Activated T-helper 1 cell treated with anti-CD3 and anti-CD28 coated beads, Interleukin-12 subunit alpha, Interleukin-12 subunit beta, Interleukin-2, Interleukin-4 antibody, amounts not matched to agents 30 ng/mL and 10 ng/mL and 1 ng/mL, durations not matched to agents 14 hours and 24 hours and 36 hours (primary cell): ENCODE results near the gene TRPC6. TPM values are rescaled to one million over a fixed set of nuclear protein-coding genes. Genes with fewer than 3 reads are reported as not detected.
"Not testable (repeated sequence)": the region's sequence is repeated elsewhere in the genome, so short reads cannot be mapped to it uniquely, and the experiment has no call there.

ENCODE experiments used
- DNase-seq: peaks from one replicate; pipeline ENCODE4 v3.0.0; 2021; ENCODE audit warnings: low spot score
- H3K27ac Mint-ChIP-seq: one replicate; pipeline ENCODE4 v1.8.0; 2021; ENCODE audit warnings: mild to moderate bottlenecking, mixed read lengths
- H3K27me3 Mint-ChIP-seq: one replicate; pipeline ENCODE4 v1.8.0; 2022; ENCODE audit warnings: mild to moderate bottlenecking, moderate library complexity, mixed read lengths; ENCODE audit not compliant: insufficient read depth
- H3K36me3 Mint-ChIP-seq: one replicate; pipeline ENCODE4 v1.8.0; 2021; ENCODE audit warnings: low read depth, mixed read lengths
- H3K4me1 Mint-ChIP-seq: one replicate; pipeline ENCODE4 v1.8.0; 2021; ENCODE audit warnings: low read depth, mixed read lengths
- H3K4me3 Mint-ChIP-seq: one replicate; pipeline ENCODE4 v1.8.0; 2021; ENCODE audit warnings: mild to moderate bottlenecking, moderate library complexity, mixed read lengths
- H3K9me3 Mint-ChIP-seq: one replicate; pipeline ENCODE4 v1.8.0; 2021; ENCODE audit warnings: mixed read lengths
- intact Hi-C: fragments of 100-400 bp; cut with micrococcal nuclease; formaldehyde crosslinking; loops from one replicate; pipeline ENCODE4 v1.15.1; 2024
- total RNA-seq: library from RNA; stranded (reverse); gene quantifications from 2 replicates; pipeline ENCODE4 v1.2.3, GENCODE V29; 2022

The TRPC6 gene
- total RNA-seq, 1 donor from 2014 or later, result not detected

DNA sequence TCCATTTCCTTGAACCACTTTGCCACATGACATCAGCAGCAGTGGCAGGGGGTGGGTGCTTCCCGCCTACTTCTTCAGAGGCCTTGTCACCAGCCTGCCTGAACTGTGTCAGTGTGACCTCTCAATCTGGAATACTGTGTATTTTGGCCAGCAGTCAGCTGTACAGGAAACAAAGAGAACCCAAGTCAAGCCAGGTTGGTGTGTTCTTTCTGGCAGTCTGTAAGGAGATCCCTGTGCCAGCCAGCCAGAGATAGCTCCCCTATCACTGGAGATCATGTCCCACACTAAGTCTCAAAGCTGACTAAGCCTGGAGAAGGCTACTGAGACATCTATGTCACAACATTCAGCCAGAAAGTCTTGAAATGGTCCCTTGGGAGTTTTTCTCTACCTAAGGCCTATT is 142.1 kb downstream of the TRPC6 start:
- no peaks in the 10 kb centered on the region for H3K4me1 Mint-ChIP-seq
- DNase-seq, result no peak
- H3K4me3 Mint-ChIP-seq, result no peak overlapping the region
- H3K27ac Mint-ChIP-seq, result no peak overlapping the region
- H3K36me3 Mint-ChIP-seq, result no peaks in the 10 kb centered on the region
- intact Hi-C loops, result no loop called here
- H3K27me3 Mint-ChIP-seq, result no peaks in the 10 kb centered on the region
- H3K9me3 Mint-ChIP-seq, result peaks cover 4% of the 10 kb centered on the region

DNA sequence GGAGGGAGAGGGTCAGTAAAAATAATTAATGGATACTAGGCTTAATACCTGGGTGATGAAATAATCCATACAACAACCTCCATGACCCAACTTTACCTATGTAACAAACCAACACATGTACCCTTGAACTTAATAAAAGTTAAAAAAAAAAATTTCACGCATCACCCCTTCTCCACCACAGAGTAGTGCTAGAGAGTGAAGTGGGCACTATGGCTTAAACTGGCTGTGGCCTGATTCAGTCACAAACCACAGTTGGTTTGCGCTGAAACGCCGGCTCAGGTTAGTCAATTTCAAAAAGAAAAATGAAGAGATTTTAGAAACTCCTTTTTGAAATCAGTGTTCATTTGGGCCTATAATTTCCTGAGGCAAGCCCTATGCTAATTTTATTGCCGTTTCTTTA is 144.3 kb downstream of the TRPC6 start:
- Mint-ChIP-seq H3K9me3 (peaks cover 4% of the 10 kb centered on the region), H3K4me1 (no peaks in the 10 kb centered on the region), H3K27ac (no peak overlapping the region), H3K36me3 (no peaks in the 10 kb centered on the region), H3K27me3 (no peaks in the 10 kb centered on the region), H3K4me3 (no peak overlapping the region)
- intact Hi-C loops, result no loop called here
- DNase-seq, result no peak

DNA sequence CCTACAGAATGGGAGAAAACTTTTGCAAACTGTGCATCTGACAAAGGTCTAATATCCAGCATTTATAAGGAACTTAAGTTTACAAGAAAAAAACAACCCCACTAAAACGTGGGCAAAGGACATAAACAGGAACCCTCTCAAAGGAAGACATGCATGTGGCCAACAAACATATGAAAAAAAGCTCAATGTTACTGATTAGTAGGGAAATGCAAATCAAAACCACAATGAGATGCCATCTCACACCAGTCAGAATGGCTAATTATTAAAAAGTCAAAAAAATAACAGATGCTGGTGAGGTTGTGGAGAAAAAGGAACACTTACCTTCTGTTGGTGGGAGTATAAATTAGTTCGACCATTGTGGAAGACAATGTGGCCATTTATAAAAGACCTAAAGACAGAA is 145.1 kb downstream of the TRPC6 start:
- H3K27ac Mint-ChIP-seq, H3K36me3 Mint-ChIP-seq, H3K27me3 Mint-ChIP-seq, H3K9me3 Mint-ChIP-seq, DNase-seq, intact Hi-C loops, H3K4me1 Mint-ChIP-seq, H3K4me3 Mint-ChIP-seq: not testable (repeated sequence)

DNA sequence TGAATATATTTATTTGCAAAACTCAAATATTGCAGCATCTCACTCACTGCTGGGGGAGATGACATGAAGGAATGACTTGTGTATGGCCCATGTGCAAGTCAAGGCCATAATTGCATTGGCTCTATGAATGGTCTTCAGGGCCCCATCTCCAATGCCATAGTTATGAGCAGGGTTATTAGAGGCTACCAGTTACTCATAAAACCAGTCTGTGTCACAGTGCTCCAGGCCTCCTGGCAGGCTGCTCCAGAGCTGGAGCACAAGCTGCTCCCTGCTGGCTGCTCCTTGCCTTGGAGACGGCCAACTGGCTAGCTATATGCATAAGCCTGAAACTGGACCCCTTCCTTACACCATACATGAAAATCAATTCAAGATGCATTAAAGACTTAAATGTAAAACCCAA is 145.7 kb downstream of the TRPC6 start:
- Mint-ChIP-seq H3K36me3 (no peaks in the 10 kb centered on the region), H3K9me3 (peaks cover 4% of the 10 kb centered on the region), H3K4me3 (no peak overlapping the region), H3K27ac (no peak overlapping the region), H3K4me1 (no peaks in the 10 kb centered on the region), H3K27me3 (no peaks in the 10 kb centered on the region)
- no peak for DNase-seq
- intact Hi-C loops, result no loop called here

DNA sequence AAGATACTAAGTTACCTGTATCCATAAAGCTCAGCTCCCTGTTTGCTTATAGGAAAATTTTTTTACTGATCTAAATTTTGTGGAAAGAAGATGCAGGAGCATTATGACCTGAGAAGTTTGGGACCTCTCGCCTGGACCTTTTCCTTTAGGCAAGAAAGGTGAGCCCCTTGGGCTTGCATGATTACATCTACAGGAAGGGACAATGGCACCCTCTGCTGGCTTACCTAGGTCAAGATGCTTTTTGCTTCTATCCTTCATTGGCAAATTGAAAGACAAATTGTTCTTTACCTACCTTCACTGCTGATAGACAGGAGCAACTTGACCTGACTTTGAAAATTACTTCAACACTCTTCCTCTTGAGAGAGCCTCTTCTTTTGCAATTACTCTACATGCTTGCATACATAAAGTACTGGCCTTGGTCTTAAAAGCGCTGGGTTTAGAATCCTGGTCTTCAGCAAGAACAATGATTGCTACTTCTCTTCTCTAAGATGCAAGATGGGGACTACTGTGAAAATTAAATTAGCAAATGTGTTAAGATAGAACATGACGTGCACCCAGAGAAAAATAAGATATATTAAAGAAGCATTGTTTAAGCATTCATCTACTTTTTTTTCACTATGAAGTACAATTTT is 147.2 kb downstream of the TRPC6 start:
- no peaks in the 10 kb centered on the region for H3K4me1 Mint-ChIP-seq
- no peak overlapping the region for H3K4me3 Mint-ChIP-seq
- H3K9me3 Mint-ChIP-seq, result peaks cover 13% of the 10 kb centered on the region

DNA sequence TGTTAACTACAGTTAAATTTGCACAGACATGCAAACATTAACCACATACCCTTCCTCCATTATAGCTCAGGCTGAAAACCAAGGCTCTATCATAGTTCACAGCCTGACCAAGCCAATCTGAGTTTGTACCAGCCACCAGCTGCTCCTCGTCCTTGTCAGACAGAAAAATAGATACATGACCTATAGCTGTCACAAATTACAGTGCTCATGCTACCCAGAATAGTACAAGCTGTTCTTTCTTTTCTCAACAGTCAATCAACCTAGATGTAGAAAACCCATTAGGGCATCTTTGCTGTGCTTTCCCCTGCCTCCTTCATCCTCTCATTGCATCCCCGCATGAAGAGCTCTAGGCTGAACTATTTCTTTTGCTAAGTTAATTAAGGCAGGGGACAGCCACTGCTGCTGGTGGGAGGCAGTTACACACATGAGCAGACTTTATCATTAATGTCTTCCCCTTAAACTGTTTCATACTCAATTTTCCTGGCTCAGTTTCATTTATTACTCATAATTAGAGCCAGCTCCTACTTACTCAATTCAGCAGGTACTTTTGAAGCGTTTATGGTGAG is 148.3 kb downstream of the TRPC6 start:
- no peaks in the 10 kb centered on the region for H3K27me3 Mint-ChIP-seq
- H3K4me3 Mint-ChIP-seq, result no peak overlapping the region
- H3K36me3 Mint-ChIP-seq, result no peaks in the 10 kb centered on the region
- no peaks in the 10 kb centered on the region for H3K4me1 Mint-ChIP-seq
- intact Hi-C loops, result no loop called here
- DNase-seq, result no peak
- peaks cover 14% of the 10 kb centered on the region for H3K9me3 Mint-ChIP-seq
- no peak overlapping the region for H3K27ac Mint-ChIP-seq

More for the DNA sequence above, 147.2 kb downstream of the TRPC6 start:
- no peaks in the 10 kb centered on the region for H3K27me3 Mint-ChIP-seq
- no peak for DNase-seq
- no peaks in the 10 kb centered on the region for H3K36me3 Mint-ChIP-seq
- intact Hi-C loops, result no loop called here
- H3K27ac Mint-ChIP-seq, result no peak overlapping the region

DNA sequence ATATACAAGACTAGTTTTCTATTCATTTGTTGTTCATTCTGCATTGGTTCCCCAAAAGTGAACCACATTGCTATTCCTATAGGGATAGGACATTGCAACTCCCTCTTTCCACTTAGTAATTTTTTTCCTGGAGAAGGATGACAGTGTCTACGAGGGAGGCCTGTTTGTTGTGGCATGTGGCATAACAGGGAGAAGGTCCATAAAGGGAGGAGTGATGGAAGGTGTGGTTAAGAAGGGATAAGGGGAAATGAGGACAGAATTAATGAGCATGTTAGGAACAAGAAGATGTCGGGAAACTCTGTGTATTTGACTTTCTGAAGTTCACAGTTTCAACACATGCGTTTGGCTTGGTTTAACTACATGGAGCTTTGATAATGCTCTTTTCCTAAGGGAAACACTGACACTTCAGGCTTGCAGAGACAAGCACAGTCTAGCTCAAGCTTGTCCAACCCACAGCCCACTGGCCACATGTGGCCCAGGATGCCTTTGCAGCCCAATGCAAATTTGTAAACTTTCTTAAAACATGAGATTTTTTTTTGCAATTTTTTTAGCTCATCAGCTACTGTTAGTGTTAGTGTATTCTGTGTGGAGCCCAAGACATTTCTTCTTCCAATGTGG is 149.7 kb downstream of the TRPC6 start:
- no peaks in the 10 kb centered on the region for H3K4me1 Mint-ChIP-seq
- no peak overlapping the region for H3K27ac Mint-ChIP-seq
- intact Hi-C loops, result no loop called here
- no peak overlapping the region for H3K4me3 Mint-ChIP-seq
- no peaks in the 10 kb centered on the region for H3K27me3 Mint-ChIP-seq
- H3K36me3 Mint-ChIP-seq, result no peaks in the 10 kb centered on the region
- H3K9me3 Mint-ChIP-seq, result peaks cover 13% of the 10 kb centered on the region
- DNase-seq, result no peak

DNA sequence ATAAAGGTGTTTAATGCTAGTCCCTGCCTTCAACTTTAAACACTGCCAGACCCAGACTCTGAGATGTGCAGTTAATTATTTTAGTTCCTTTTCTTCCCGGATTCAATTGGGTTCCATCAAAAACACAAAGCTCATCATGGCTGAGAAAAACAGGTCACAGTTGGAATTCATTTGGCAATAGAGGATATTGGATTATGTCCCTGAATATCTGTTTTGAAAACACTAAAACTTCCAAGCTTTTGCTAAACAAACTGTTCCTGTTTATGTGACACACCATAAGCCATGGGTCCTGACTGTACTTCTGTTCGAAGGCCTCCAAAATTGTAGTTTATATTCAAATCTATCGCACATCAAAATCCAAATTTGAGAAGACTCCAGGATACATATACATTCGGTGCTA is 150.7 kb downstream of the TRPC6 start:
- Mint-ChIP-seq H3K27me3 (no peaks in the 10 kb centered on the region), H3K4me3 (no peak overlapping the region)

DNA sequence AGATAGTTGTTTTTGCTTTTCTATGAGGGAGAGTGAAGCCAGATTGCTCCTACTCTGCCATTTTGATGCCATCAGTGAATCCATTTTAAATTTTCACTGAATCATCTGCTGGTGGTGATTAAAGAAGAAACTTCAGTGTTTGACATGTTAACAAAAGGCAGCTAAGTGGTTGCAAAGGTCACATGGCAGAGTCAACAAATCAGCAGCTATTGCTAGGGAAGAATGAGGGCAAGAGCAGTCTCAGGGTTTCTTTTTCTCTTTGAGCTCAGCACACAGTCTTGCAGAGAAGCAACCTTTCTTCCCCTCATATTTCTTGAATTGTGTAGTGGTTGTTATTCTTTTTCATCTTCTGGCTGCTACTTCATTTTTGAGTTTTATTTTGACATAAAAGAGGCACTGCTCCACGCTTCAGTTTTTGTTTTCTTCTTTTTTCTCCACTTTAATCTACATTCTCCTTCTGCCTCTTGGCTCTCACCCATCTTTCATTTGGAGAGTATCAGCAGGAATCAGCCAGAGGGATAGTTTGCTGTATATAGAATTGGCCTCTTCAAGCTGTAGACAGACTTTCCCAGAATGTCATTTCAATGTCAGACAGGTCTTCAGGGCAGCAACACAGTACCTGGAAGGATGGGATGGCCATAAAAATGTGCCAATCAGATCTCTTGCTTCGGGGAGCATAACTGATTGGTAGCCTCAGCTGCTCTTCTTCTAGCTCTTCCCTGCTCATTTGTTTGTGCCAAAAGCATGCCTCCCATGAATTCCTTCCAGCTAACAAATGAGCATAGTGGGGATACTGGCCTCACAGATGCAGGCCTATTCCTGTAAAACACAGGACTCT is 153.9 kb downstream of the TRPC6 start:
- DNase-seq, result no peak
- no peak overlapping the region for H3K4me3 Mint-ChIP-seq
- H3K27ac Mint-ChIP-seq, result no peak overlapping the region
- no peaks in the 10 kb centered on the region for H3K36me3 Mint-ChIP-seq
- peaks cover 2% of the 10 kb centered on the region for H3K27me3 Mint-ChIP-seq
- H3K9me3 Mint-ChIP-seq, result peaks cover 23% of the 10 kb centered on the region
- H3K4me1 Mint-ChIP-seq, result no peaks in the 10 kb centered on the region
- intact Hi-C loops, result no loop called here

More for the DNA sequence above, 150.7 kb downstream of the TRPC6 start:
- Mint-ChIP-seq H3K27ac (no peak overlapping the region), H3K36me3 (no peaks in the 10 kb centered on the region), H3K9me3 (peaks cover 20% of the 10 kb centered on the region), H3K4me1 (no peaks in the 10 kb centered on the region)
- intact Hi-C loops, result no loop called here
- DNase-seq, result no peak

DNA sequence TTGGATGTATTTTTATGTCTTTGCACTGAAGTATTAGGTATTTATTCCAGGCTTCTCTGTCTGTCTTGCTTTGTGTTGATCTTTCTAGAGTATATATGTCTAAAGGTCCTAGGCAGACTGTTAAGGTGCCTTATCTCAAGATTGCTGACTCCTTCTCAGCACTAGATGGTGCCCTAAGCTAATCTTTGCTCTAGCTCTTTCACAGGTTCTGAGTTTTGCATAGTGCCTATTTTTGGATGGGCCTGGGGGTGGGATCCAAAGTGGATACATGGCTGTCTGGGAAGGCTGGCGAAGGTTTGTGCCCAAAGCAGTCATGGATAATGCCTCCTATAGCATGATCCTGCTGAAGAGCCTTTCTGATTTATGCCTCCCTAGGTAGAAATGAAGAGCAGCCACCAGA is 154.9 kb downstream of the TRPC6 start:
- intact Hi-C loops, result no loop called here
- H3K9me3 Mint-ChIP-seq, result peaks cover 23% of the 10 kb centered on the region
- H3K36me3 Mint-ChIP-seq, result no peaks in the 10 kb centered on the region
- no peak overlapping the region for H3K27ac Mint-ChIP-seq
- DNase-seq, result no peak
- H3K4me1 Mint-ChIP-seq, result no peaks in the 10 kb centered on the region
- no peak overlapping the region for H3K4me3 Mint-ChIP-seq
- H3K27me3 Mint-ChIP-seq, result peaks cover 2% of the 10 kb centered on the region

DNA sequence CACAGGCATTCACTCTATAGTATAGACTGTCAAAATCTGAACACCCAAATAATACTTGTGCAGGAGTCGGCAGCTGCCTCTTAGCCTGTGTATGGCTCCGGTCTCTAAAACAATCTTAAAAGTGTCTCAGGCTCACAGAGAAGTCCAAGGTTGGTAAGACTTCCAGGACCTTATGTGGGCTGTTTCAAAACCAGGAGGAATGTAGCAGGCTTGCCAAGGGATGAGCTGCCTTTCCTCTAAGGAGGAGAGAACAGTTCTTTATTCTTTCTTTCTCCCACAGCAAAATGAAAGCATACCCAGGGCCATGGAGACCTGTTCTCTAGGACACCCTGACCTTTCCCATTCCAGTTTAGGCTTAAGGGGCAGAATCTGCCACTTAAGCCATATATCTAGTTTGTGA is 176.5 kb downstream of the TRPC6 start:
- H3K36me3 Mint-ChIP-seq, result no peaks in the 10 kb centered on the region
- no peaks in the 10 kb centered on the region for H3K4me1 Mint-ChIP-seq
- H3K27me3 Mint-ChIP-seq, result peaks cover 1% of the 10 kb centered on the region
- H3K9me3 Mint-ChIP-seq, result peaks cover 6% of the 10 kb centered on the region
- DNase-seq, result no peak
- H3K27ac Mint-ChIP-seq, result no peak overlapping the region
- H3K4me3 Mint-ChIP-seq, result no peak overlapping the region
- intact Hi-C loops, result no loop called here
